SK-N-SH (cell line): Measurements from ENCODE around the gene SOX3. TPM values are rescaled to one million over a fixed set of nuclear protein-coding genes. Genes with fewer than 3 reads are reported as not detected.

ENCODE experiments used
- CTCF ChIA-PET: fragments of 300-600, 350-600 bp; formaldehyde crosslinking; extraction: SDS; loops from one replicate; lab custom pipeline; 2021; lab: Yijun Ruan, JAX
- POLR2A ChIA-PET: fragments of 350-600 bp; sonication (Branson Sonifier 250); formaldehyde crosslinking; extraction: SDS; loops from one replicate; lab custom pipeline; 2020; ENCODE audit warnings: antibody characterized with exemption, inconsistent platforms; lab: Yijun Ruan, JAX
- DNase-seq: peaks from one replicate; pipeline ENCODE4 v3.0.0; 2012
- H2AFZ ChIP-seq: fragments of 200-600 bp; sonication (generic); 2 replicates; pipeline ENCODE4 v1.8.1; 2016; ENCODE audit warnings: antibody characterized with exemption, mild to moderate bottlenecking, low read depth
- H3F3A ChIP-seq: fragments of 200-600 bp; sonication (generic); replicated peaks from 2 replicates; pipeline ENCODE3; 2016; ENCODE audit warnings: antibody characterized with exemption, mild to moderate bottlenecking; ENCODE audit not compliant: insufficient read depth
- H3K27ac ChIP-seq, 2 experiments: fragments of 200-500 bp in 1 of 2; fragments of 200-600 bp in 1 of 2; sonication (Bioruptor generic) in 1 of 2; sonication (generic), shearing (Covaris generic) in 1 of 2; 2 replicates each; pipeline versions ENCODE4 v1.5.1 to v1.6.1; 2014 to 2016; ENCODE audit warnings: low read depth in 2 of 2, inconsistent platforms in 1 of 2, low read length in 1 of 2, mild to moderate bottlenecking in 1 of 2, mixed read lengths in 1 of 2
- H3K27me3 ChIP-seq: fragments of 200-600 bp; sonication (generic), shearing (Covaris generic); 2 replicates; pipeline ENCODE4 v1.6.1; 2016; ENCODE audit warnings: mixed run types; ENCODE audit not compliant: insufficient read depth
- H3K36me3 ChIP-seq, 2 experiments: fragments of 200-500 bp in 1 of 2; fragments of 200-600 bp in 1 of 2; sonication (Bioruptor generic) in 1 of 2; sonication (generic) in 1 of 2; replicated peaks in 1 of 2; 2 replicates each; pipeline versions ENCODE3 to v1.5.1; 2014 to 2016; ENCODE audit warnings: low read length in 1 of 2, mild to moderate bottlenecking in 1 of 2; ENCODE audit not compliant: insufficient read depth in 2 of 2, control insufficient read depth in 1 of 2
- H3K4me1 ChIP-seq, 2 experiments: fragments of 200-500 bp in 1 of 2; fragments of 200-600 bp in 1 of 2; sonication (Bioruptor generic) in 1 of 2; sonication (generic), shearing (Covaris generic) in 1 of 2; 2 replicates each; pipeline versions ENCODE4 v1.5.1 to v1.6.1; 2014 to 2016; ENCODE audit warnings: low read depth in 1 of 2, low read length in 1 of 2, mixed run types in 1 of 2; ENCODE audit not compliant: insufficient read depth in 2 of 2, control insufficient read depth in 1 of 2
- H3K4me2 ChIP-seq: fragments of 200-600 bp; sonication (generic), shearing (Covaris generic); 2 replicates; pipeline ENCODE4 v1.6.1; 2017; ENCODE audit warnings: mixed run types
- H3K4me3 ChIP-seq, 2 experiments: fragments of 200-500 bp in 1 of 2; fragments of 200-600 bp in 1 of 2; sonication (Bioruptor generic) in 1 of 2; sonication (generic), shearing (Covaris generic) in 1 of 2; 2 replicates each; pipeline versions ENCODE4 v1.5.1 to v1.8.1; 2014 to 2016; ENCODE audit warnings: low read depth in 2 of 2, inconsistent platforms in 1 of 2, low read length in 1 of 2, mild to moderate bottlenecking in 1 of 2, mixed read lengths in 1 of 2, moderate library complexity in 1 of 2
- H3K79me2 ChIP-seq: fragments of 200-600 bp; sonication (generic); 2 replicates; pipeline ENCODE4 v1.8.1; 2017; ENCODE audit warnings: mild to moderate bottlenecking; ENCODE audit not compliant: insufficient read depth
- H3K9ac ChIP-seq: fragments of 200-600 bp; sonication (generic); 2 replicates; pipeline ENCODE4 v1.6.1; 2017; ENCODE audit warnings: mixed run types
- H3K9me2 ChIP-seq: fragments of 200-600 bp; sonication (generic); 2 replicates; pipeline ENCODE4 v1.6.1; 2017; ENCODE audit warnings: mixed run types
- H3K9me3 ChIP-seq: fragments of 200-600 bp; sonication (generic); 2 replicates; pipeline ENCODE4 v1.6.1; 2017; ENCODE audit warnings: mixed run types, mild to moderate bottlenecking, moderate library complexity
- H4K20me1 ChIP-seq: fragments of 200-600 bp; sonication (generic); 2 replicates; pipeline ENCODE4 v1.6.1; 2017; ENCODE audit warnings: mild to moderate bottlenecking, mixed run types; ENCODE audit not compliant: insufficient read depth
- FOXJ3 ChIP-seq: sonication (generic); formaldehyde crosslinking; IDR thresholded peaks from 2 replicates; pipeline ENCODE4 v1.5.1; 2020; ENCODE audit warnings: mild to moderate bottlenecking, missing genetic modification reagents
- FOXM1 ChIP-seq: IDR thresholded peaks from 2 replicates; pipeline ENCODE4 v1.4.0; 2012; ENCODE audit warnings: low read depth, mild to moderate bottlenecking
- GABPA ChIP-seq: IDR thresholded peaks from 2 replicates; pipeline ENCODE4 v1.4.0; 2012; ENCODE audit warnings: low read depth, mild to moderate bottlenecking
- NFIC ChIP-seq: IDR thresholded peaks from 2 replicates; pipeline ENCODE4 v1.4.0; 2012; ENCODE audit warnings: borderline replicate concordance
- RAD21 ChIP-seq: IDR thresholded peaks from 2 replicates; pipeline ENCODE4 v1.6.1; 2012; ENCODE audit warnings: mild to moderate bottlenecking, low read length
- RFX5 ChIP-seq: IDR thresholded peaks from 2 replicates; pipeline ENCODE4 v1.6.1; 2012; ENCODE audit warnings: mild to moderate bottlenecking, improper control_type of control experiment, low read length
- SMC3 ChIP-seq: IDR thresholded peaks from 2 replicates; pipeline ENCODE4 v1.6.1; 2012; ENCODE audit warnings: low read depth, low read length, improper control_type of control experiment
- TAF1 ChIP-seq: IDR thresholded peaks from 2 replicates; pipeline ENCODE4 v1.6.1; 2012; ENCODE audit warnings: low read depth, mild to moderate bottlenecking, low read length, moderate library complexity, borderline replicate concordance
- TEAD4 ChIP-seq: IDR thresholded peaks from 2 replicates; pipeline ENCODE4 v1.4.0; 2012; ENCODE audit warnings: mild to moderate bottlenecking, borderline replicate concordance; ENCODE audit not compliant: insufficient read depth
- WGBS: methylation state at CpG from one replicate; pipeline ENCODE4 v1.1.6; 2017; ENCODE audit warnings: low lambda C conversion rate; 5-methylcytosine and 5-hydroxymethylcytosine counted together
- polyA plus RNA-seq, 3 experiments: library from polyadenylated mRNA; depleted of rRNA; stranded (reverse); fragments of >200 nt; gene quantifications; 2 replicates each; pipeline ENCODE4 v1.2.3, GENCODE V29; 2012
- TF ChIP-seq, protein P1 (sequence below): fragments of 150-350 bp; IDR thresholded peaks from 2 replicates; pipeline ENCODE4 v1.6.1; 2016; ENCODE audit warnings: mild to moderate bottlenecking, low read depth, low read length
- TF ChIP-seq, protein P2 (sequence below): IDR thresholded peaks from 2 replicates; pipeline ENCODE4 v1.4.0; 2012; ENCODE audit warnings: low read depth, borderline replicate concordance

SOX3 gene
- polyA plus RNA-seq, 1 of the 3 experiments (the other 2 are of a cell fraction): not detected

DNA sequence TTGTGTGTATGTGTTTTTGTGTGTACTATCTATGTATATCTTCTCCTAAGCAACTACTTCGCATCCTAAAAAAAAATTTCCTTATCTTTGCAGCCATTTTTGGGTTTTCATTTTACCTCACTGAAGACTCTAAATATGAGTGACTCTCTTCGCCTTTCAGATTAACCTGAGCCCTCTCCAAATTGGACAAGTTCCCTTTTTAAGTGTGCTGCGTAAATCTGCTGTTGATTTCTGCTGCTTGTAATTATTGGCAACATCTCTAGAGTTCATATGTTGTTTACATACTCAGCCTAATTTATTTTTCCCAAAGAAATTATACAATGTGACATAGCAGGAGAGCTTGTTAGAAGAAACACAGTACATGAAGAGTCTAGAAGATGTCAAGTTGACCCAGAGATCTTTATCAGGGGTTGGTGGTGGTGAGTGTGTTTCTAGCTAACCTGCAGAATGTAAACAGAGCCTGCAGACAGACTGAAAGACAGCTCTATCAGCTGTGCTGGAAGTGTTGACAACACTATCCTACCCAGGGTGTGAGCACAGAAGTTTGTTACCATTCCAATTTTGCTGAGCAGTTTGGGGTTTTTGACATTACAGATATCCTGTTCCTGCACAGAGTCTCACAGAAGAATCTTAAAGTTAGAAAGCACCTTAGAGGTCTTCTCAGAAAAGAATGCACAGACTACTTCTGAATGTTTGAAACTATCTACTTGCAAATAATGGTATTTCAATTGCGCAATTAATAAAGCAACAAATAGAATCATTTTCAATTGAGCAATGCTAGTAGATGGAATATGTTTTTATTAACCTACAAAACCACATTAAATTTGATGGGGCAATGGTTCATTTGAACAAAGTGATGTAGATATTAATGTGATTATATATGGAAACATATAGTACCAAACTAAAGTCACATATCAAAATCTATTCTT, 12.5 kb downstream of the SOX3 start:
- no peak overlapping the region for H3K9ac ChIP-seq
- H3K4me1 ChIP-seq: no peaks in the 10 kb centered on the region
- H3K27me3 ChIP-seq: peaks cover 5% of the 10 kb centered on the region; the same call in 1 of the 2 replicates
- DNase-seq: no peak
- TF ChIP-seq FOXJ3 (CRISPR knock-in tag) (no peak), TEAD4 (no peak), FOXM1 (no peak), SMC3 (no peak), GABPA (no peak), TAF1 (no peak), NFIC (no peak)
- TF ChIP-seq, protein P1, sequence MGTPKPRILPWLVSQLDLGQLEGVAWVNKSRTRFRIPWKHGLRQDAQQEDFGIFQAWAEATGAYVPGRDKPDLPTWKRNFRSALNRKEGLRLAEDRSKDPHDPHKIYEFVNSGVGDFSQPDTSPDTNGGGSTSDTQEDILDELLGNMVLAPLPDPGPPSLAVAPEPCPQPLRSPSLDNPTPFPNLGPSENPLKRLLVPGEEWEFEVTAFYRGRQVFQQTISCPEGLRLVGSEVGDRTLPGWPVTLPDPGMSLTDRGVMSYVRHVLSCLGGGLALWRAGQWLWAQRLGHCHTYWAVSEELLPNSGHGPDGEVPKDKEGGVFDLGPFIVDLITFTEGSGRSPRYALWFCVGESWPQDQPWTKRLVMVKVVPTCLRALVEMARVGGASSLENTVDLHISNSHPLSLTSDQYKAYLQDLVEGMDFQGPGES: no peak
- TF ChIP-seq, protein P2, sequence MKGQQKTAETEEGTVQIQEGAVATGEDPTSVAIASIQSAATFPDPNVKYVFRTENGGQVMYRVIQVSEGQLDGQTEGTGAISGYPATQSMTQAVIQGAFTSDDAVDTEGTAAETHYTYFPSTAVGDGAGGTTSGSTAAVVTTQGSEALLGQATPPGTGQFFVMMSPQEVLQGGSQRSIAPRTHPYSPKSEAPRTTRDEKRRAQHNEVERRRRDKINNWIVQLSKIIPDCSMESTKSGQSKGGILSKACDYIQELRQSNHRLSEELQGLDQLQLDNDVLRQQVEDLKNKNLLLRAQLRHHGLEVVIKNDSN: no peak
- no peaks in the 10 kb centered on the region for H3K79me2 ChIP-seq
- no peaks in the 10 kb centered on the region for H3F3A ChIP-seq
- H3K4me3 ChIP-seq: no peak overlapping the region
- H3K27ac ChIP-seq: no peak overlapping the region
- no peaks in the 10 kb centered on the region for H3K9me3 ChIP-seq
- H2AFZ ChIP-seq: no peak overlapping the region
- CTCF ChIA-PET: no interaction called here
- POLR2A ChIA-PET: no interaction called here
- no peaks in the 10 kb centered on the region for H4K20me1 ChIP-seq
- no peaks in the 10 kb centered on the region for H3K9me2 ChIP-seq
- no peak overlapping the region for H3K4me2 ChIP-seq
- 3% methylated on average over 4 of the region's 4 CpGs for WGBS
- no peaks in the 10 kb centered on the region for H3K36me3 ChIP-seq

DNA sequence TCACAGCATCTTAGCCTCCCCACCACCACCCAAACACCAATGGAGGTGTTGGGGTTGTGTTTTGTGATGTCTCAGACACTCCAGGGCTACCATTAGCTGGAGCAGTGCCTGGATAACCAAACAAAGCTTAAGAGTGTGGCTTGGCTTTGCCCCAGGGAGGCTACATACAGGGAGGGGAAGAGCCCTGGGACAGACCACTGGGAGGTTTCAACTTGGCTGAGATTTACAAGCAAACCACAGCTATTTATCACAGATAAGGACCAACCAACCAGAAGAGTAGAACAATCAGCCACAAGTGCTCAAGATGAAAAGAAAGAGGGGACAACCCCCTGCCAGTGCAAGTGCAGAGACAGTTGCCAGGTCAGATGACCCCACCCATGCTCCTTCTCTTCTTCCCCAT, 24.1 kb downstream of the SOX3 start:
- no peak for DNase-seq
- Histone ChIP-seq H4K20me1 (no peaks in the 10 kb centered on the region), H3K4me2 (no peak overlapping the region), H3F3A (no peaks in the 10 kb centered on the region), H3K4me3 (no peak overlapping the region), H3K27me3 (no peaks in the 10 kb centered on the region), H3K27ac (no peak overlapping the region), H3K9me3 (no peaks in the 10 kb centered on the region), H3K9ac (no peak overlapping the region), H3K4me1 (no peaks in the 10 kb centered on the region), H3K36me3 (no peaks in the 10 kb centered on the region), H2AFZ (no peak overlapping the region), H3K79me2 (no peaks in the 10 kb centered on the region), H3K9me2 (no peaks in the 10 kb centered on the region)
- no peak for TF ChIP-seq RFX5
- no peak for TF ChIP-seq RAD21
- ChIA-PET CTCF (no interaction called here), POLR2A (no interaction called here)
